ENCODE measurements around the gene PAX7.

DNA sequence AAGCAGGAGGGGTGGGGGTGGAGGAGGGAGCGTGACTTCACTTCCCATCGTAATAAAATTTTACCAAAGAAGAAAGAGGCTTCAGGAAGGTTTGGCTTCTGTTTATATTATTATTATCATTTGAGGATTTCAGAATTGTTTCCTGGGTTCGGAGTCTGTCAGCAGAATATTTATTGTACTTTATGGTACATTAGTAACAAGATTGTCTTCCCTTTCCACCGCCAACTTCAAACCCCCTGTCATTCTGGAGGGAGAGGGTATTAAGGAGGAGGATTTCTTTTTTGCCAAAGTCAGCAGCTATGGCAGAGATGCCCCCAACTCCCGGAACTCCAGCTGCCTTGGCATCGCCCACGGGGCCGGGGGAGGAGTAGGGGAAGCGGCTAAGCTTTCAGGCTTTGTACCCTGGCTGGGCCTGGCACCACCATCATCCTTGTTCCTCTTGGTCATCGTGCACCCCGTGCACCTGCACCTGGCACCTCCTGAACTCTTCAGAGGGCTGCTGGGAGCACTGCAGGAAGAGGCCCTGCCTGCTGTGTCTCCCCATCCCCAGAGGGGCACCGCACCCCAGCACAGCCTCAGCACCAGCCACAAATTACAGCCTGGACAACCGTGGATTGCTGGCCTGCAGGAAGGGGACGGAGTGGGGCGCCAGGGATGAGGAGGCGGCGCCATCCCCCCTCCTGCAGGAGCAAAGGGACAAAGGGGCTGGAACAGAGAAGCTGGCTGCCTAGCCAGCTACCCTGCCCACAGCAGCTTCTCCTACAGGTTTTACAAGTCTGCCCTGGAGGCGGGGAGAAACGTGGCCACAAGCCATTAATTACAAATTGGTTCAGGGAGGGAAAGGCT lies 24.0 kb upstream of the PAX7 start:
- TF ChIP-seq POLR2AphosphoS5 (IDR thresholded peaks at IDR 0.05; ENCODE audit: low read depth) (no peak), SPI1 (IDR thresholded peaks at IDR 0.05; ENCODE audit: borderline replicate concordance, low read depth) (no peak)
- TF ChIP-seq, protein P1, sequence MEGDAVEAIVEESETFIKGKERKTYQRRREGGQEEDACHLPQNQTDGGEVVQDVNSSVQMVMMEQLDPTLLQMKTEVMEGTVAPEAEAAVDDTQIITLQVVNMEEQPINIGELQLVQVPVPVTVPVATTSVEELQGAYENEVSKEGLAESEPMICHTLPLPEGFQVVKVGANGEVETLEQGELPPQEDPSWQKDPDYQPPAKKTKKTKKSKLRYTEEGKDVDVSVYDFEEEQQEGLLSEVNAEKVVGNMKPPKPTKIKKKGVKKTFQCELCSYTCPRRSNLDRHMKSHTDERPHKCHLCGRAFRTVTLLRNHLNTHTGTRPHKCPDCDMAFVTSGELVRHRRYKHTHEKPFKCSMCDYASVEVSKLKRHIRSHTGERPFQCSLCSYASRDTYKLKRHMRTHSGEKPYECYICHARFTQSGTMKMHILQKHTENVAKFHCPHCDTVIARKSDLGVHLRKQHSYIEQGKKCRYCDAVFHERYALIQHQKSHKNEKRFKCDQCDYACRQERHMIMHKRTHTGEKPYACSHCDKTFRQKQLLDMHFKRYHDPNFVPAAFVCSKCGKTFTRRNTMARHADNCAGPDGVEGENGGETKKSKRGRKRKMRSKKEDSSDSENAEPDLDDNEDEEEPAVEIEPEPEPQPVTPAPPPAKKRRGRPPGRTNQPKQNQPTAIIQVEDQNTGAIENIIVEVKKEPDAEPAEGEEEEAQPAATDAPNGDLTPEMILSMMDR (IDR thresholded peaks at IDR 0.05; ENCODE audit: insufficient read depth, low read length), result no peak
- TF ChIP-seq, protein P2, sequence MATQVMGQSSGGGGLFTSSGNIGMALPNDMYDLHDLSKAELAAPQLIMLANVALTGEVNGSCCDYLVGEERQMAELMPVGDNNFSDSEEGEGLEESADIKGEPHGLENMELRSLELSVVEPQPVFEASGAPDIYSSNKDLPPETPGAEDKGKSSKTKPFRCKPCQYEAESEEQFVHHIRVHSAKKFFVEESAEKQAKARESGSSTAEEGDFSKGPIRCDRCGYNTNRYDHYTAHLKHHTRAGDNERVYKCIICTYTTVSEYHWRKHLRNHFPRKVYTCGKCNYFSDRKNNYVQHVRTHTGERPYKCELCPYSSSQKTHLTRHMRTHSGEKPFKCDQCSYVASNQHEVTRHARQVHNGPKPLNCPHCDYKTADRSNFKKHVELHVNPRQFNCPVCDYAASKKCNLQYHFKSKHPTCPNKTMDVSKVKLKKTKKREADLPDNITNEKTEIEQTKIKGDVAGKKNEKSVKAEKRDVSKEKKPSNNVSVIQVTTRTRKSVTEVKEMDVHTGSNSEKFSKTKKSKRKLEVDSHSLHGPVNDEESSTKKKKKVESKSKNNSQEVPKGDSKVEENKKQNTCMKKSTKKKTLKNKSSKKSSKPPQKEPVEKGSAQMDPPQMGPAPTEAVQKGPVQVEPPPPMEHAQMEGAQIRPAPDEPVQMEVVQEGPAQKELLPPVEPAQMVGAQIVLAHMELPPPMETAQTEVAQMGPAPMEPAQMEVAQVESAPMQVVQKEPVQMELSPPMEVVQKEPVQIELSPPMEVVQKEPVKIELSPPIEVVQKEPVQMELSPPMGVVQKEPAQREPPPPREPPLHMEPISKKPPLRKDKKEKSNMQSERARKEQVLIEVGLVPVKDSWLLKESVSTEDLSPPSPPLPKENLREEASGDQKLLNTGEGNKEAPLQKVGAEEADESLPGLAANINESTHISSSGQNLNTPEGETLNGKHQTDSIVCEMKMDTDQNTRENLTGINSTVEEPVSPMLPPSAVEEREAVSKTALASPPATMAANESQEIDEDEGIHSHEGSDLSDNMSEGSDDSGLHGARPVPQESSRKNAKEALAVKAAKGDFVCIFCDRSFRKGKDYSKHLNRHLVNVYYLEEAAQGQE (IDR thresholded peaks at IDR 0.05; ENCODE audit: insufficient replicate concordance, low read depth), result no peak

Data from HL-60 (cell line).